ENCODE measurements around the gene RPUSD3. TPM values are rescaled to one million over a fixed set of nuclear protein-coding genes. Genes with fewer than 3 reads are reported as not detected.

The RPUSD3 gene
- total and polyA plus RNA-seq, 4 donors: 14.4 to 22.7 (median 18.8) TPM

GRCh38 chr3:9889405-9889804 lies 45.6 kb upstream of the RPUSD3 start:
- Histone ChIP-seq H3K4me1 (ENCODE audit: control insufficient read depth in 4 of 4, insufficient read depth in 4 of 4, low read length in 3 of 4) (peaks cover 2 to 12% (median 6%) of the 10 kb centered on the region in 4 donors), H3K4me3 (ENCODE audit: low read depth in 1 of 3, low read length in 3 of 3) (no peak overlapping the region), H3K27ac (ENCODE audit: low read depth in 1 of 2, low read length in 2 of 2) (no peak overlapping the region), H3K27me3 (ENCODE audit: control insufficient read depth in 4 of 4, insufficient read depth in 4 of 4, low read length in 3 of 4) (no peaks in the 10 kb centered on the region), H3K9ac (ENCODE audit: low read depth in 1 of 2, low read length in 2 of 2) (no peak overlapping the region), H3K36me3 (ENCODE audit: control insufficient read depth in 4 of 4, insufficient read depth in 3 of 4, low read depth in 1 of 4, low read length in 3 of 4) (peaks cover 3 to 10% (median 9%) of the 10 kb centered on the region in 4 donors), H3K9me3 (ENCODE audit: control insufficient read depth in 4 of 4, low read length in 3 of 4) (no peaks in the 10 kb centered on the region)
- TF ChIP-seq ZBTB33 (IDR thresholded peaks at IDR 0.05) (no peak), REST (IDR thresholded peaks at IDR 0.05) (no peak), YY1 (IDR thresholded peaks at IDR 0.05) (no peak), FOXA2 (IDR thresholded peaks at IDR 0.05) (no peak), NR2F2 (IDR thresholded peaks at IDR 0.05) (no peak), JUND (IDR thresholded peaks at IDR 0.05) (no peak)
- 82% methylated on average over 5 of the region's 5 CpGs for WGBS
- DNase-seq (ENCODE audit: low spot score): no peak

- H3K9ac ChIP-seq (ENCODE audit: low read depth in 1 of 2, low read length in 2 of 2): no peak overlapping the region
- no peaks in the 10 kb centered on the region for H3K27me3 ChIP-seq (ENCODE audit: control insufficient read depth in 4 of 4, insufficient read depth in 4 of 4, low read length in 3 of 4)
- H3K4me1 ChIP-seq (ENCODE audit: control insufficient read depth in 4 of 4, insufficient read depth in 4 of 4, low read length in 3 of 4): peaks cover 2 to 12% (median 6%) of the 10 kb centered on the region in 4 donors
- no peak overlapping the region for H3K4me3 ChIP-seq (ENCODE audit: low read depth in 1 of 3, low read length in 3 of 3)
- no peak for DNase-seq (ENCODE audit: low spot score)
- no peaks in the 10 kb centered on the region for H3K9me3 ChIP-seq (ENCODE audit: control insufficient read depth in 4 of 4, low read length in 3 of 4)
- no peak overlapping the region for H3K27ac ChIP-seq (ENCODE audit: low read depth in 1 of 2, low read length in 2 of 2)
- TF ChIP-seq REST (IDR thresholded peaks at IDR 0.05): no peak
- TF ChIP-seq ZBTB33 (IDR thresholded peaks at IDR 0.05): no peak
- no peak for TF ChIP-seq FOXA2 (IDR thresholded peaks at IDR 0.05)
- TF ChIP-seq JUND (IDR thresholded peaks at IDR 0.05): no peak
- no peak for TF ChIP-seq SP1 (IDR thresholded peaks at IDR 0.05)
- no peak for TF ChIP-seq GABPA (IDR thresholded peaks at IDR 0.05 in 1 of 2, conservative IDR thresholded peaks at IDR 0.05 in 1 of 2)
- no peak for TF ChIP-seq CTCF (IDR thresholded peaks at IDR 0.05; ENCODE audit: low read depth, low read length, missing input control)
- no peak for TF ChIP-seq NR2F2 (IDR thresholded peaks at IDR 0.05)
- TF ChIP-seq RAD21 (IDR thresholded peaks at IDR 0.05): no peak
- no peak for TF ChIP-seq YY1 (IDR thresholded peaks at IDR 0.05)
- H3K36me3 ChIP-seq (ENCODE audit: control insufficient read depth in 4 of 4, insufficient read depth in 3 of 4, low read depth in 1 of 4, low read length in 3 of 4): peaks cover 3 to 9% (median 7%) of the 10 kb centered on the region in 4 donors
- WGBS: 80% methylated on average over 3 of the region's 3 CpGs
These were observed 44.7 kb upstream of the RPUSD3 start for GRCh38 chr3:9888540-9888939.
